Endothelial cell of umbilical vein (primary cell): ENCODE data around the gene LARP1.

Source experiments
- JUN ChIP-seq: IDR thresholded peaks from 2 replicates; pipeline ENCODE4 v1.6.1; 2011; ENCODE audit warnings: borderline replicate concordance, low read depth; ENCODE audit not compliant: insufficient read length, insufficient read depth
- POLR2A ChIP-seq: IDR thresholded peaks from 2 replicates; pipeline ENCODE4 v1.6.1; 2012; ENCODE audit warnings: low read depth, mild to moderate bottlenecking, control low read depth, low read length
- POLR2AphosphoS5 ChIP-seq: IDR thresholded peaks from 2 replicates; pipeline ENCODE4 v1.6.1; 2012; ENCODE audit warnings: low read depth, mild to moderate bottlenecking, control low read depth, low read length, moderate library complexity; ENCODE audit not compliant: insufficient read depth
- TF ChIP-seq, protein P1 (sequence below), 2 donors: IDR thresholded peaks; 1 replicate in 1 of 2; 2 replicates in 1 of 2; pipeline ENCODE4 v1.5.1; 2011; ENCODE audit warnings: low read length in 2 of 2, mild to moderate bottlenecking in 2 of 2, moderate library complexity in 2 of 2, control low read depth in 1 of 2, inconsistent platforms in 1 of 2, low read depth in 1 of 2; ENCODE audit not compliant: insufficient read depth in 1 of 2; ENCODE audit errors: extremely low read depth in 1 of 2

DNA sequence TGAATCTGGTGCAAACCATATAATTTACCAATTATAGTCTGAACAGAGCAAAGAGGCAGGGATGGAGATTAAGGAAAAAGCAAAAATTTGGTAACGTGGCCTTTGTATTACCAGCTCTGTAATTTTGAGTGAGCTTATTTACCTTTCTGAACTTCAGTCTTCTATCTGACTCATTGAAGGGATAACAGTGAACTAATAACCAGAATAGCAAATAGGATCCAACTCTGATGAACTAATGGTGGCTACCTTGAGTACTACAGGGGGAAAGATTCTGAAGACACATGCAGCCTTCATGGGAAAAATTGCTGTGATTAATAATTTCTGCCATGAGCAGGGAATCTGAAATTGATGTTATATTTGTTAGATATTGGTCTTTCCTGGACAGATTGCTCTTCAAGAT, 23.0 kb upstream of the LARP1 start:
- TF ChIP-seq POLR2A (no peak), POLR2AphosphoS5 (no peak), JUN (no peak)
- TF ChIP-seq, protein P1, sequence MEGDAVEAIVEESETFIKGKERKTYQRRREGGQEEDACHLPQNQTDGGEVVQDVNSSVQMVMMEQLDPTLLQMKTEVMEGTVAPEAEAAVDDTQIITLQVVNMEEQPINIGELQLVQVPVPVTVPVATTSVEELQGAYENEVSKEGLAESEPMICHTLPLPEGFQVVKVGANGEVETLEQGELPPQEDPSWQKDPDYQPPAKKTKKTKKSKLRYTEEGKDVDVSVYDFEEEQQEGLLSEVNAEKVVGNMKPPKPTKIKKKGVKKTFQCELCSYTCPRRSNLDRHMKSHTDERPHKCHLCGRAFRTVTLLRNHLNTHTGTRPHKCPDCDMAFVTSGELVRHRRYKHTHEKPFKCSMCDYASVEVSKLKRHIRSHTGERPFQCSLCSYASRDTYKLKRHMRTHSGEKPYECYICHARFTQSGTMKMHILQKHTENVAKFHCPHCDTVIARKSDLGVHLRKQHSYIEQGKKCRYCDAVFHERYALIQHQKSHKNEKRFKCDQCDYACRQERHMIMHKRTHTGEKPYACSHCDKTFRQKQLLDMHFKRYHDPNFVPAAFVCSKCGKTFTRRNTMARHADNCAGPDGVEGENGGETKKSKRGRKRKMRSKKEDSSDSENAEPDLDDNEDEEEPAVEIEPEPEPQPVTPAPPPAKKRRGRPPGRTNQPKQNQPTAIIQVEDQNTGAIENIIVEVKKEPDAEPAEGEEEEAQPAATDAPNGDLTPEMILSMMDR (IDR thresholded peaks at IDR 0.05; ENCODE audit: extremely low read depth in 1 of 2, insufficient read depth in 1 of 2, low read depth in 1 of 2, low read length in 2 of 2): no peak
